Measurements from ENCODE around the gene OVOL1. TPM values are rescaled to one million over a fixed set of nuclear protein-coding genes. Genes with fewer than 3 reads are reported as not detected.
A peak's percentile ranks its signal among the peaks of the same experiment; 100 is the strongest.

OVOL1 gene
- total and polyA plus RNA-seq, 2 of the 13 experiments (the other 11 are each of a cell fraction or from before 2014, with no cell fraction given): 0.01 TPM; not detected in 1

GRCh38 chr11:65814986-65815565 is 28.2 kb downstream of the OVOL1 start (continued):
- TF ChIP-seq HNRNPK (IDR thresholded peaks at IDR 0.05; ENCODE audit: low read depth, low read length, poor library complexity, severe bottlenecking) (no peak), ZMYM4 (CRISPR knock-in tag; IDR thresholded peaks at IDR 0.05) (no peak)

- no TSS peak for BruUV-seq (replicated peaks)
- Histone ChIP-seq H3K27me3 (ENCODE audit: control insufficient read depth in 1 of 2, insufficient read depth in 2 of 2, low read length in 2 of 2) (peaks cover 0 to 18% of the 10 kb centered on the region in 2 experiments; a peak in 2 of 5 replicates), H3K79me2 (ENCODE audit: insufficient read depth, low read length) (no peaks in the 10 kb centered on the region), H3K36me3 (replicated peaks in 1 of 2; ENCODE audit: control insufficient read depth in 1 of 2, insufficient read depth in 2 of 2, low read length in 2 of 2) (no peaks in the 10 kb centered on the region), H3K9me3 (ENCODE audit: low read length) (no peaks in the 10 kb centered on the region), H3K27ac (ENCODE audit: extremely low read length, insufficient read depth, low read length) (no peak overlapping the region), H4K20me1 (ENCODE audit: insufficient read depth, low read length) (no peaks in the 10 kb centered on the region), H2AFZ (ENCODE audit: low read length) (no peak overlapping the region), H3K4me3 (replicated peaks in 1 of 3; ENCODE audit: insufficient read depth in 1 of 3, low read depth in 2 of 3, low read length in 3 of 3) (no peak overlapping the region), H3K9ac (ENCODE audit: insufficient read depth, low read depth, low read length) (no peak overlapping the region), H3K4me2 (ENCODE audit: low read depth, low read length) (peak overlapping the region; percentile 69), H3K4me1 (ENCODE audit: insufficient read depth, low read length) (peaks cover 30% of the 10 kb centered on the region)
- FAIRE-seq: no peak
- intact Hi-C loops (cut with micrococcal nuclease; ENCODE audit: unreplicated experiment) (loop anchor here (5.0 kb wide), 1 partner anchor 34 kb away; the partner anchor contains the start of gene AP5B1), in situ Hi-C loops (cut with HindIII; ENCODE audit: extremely low pct_ligation_motif_present, low pct_unique_long_range_greater_than_20kb) (loop anchor here (5.0 to 10.0 kb wide), 3 partner anchors 34 to 102 kb away; partner anchors contain the start of genes AP5B1 and KAT5)
- WGBS (ENCODE audit: low lambda C conversion rate): 96% methylated on average over 3 of the region's 3 CpGs
- TF ChIP-seq ZNF614 (CRISPR knock-in tag; IDR thresholded peaks at IDR 0.05; ENCODE audit: borderline replicate concordance) (no peak), SMAD1 (CRISPR knock-in tag; IDR thresholded peaks at IDR 0.05; ENCODE audit: borderline replicate concordance, low read depth) (no peak), NR2F1 (CRISPR knock-in tag; IDR thresholded peaks at IDR 0.05) (no peak), SRF (IDR thresholded peaks at IDR 0.05; ENCODE audit: low read depth, low read length) (no peak), AHDC1 (CRISPR knock-in tag; IDR thresholded peaks at IDR 0.05; ENCODE audit: borderline replicate concordance) (no peak)
- ChIA-PET CTCF (ENCODE audit: low intra/inter-chr PET ratio, low total read pairs) (interaction anchor here (0.6 to 4.0 kb wide), 5 partner anchors 36 to 172 kb away, joined by 3 to 57 read pairs (median 22); partner anchors contain the start of gene AP5B1), POLR2A (interaction anchor here (0.9 to 2.6 kb wide), 6 partner anchors 36 to 105 kb away, joined by 3 to 18 read pairs (median 4); partner anchors contain the start of genes AP5B1, FIBP and KAT5)
- DNase-seq (ENCODE audit: low spot score): no peak
- no peak for ATAC-seq
Observed at GRCh38 chr11:65816696-65817095, 29.8 kb downstream of the OVOL1 start.

All from HepG2 (cell line).